GM23338 (cell line): ENCODE results near the gene EID2B. TPM values are rescaled to one million over a fixed set of nuclear protein-coding genes. Genes with fewer than 3 reads are reported as not detected.

ENCODE experiments used
- ATAC-seq: fragments of 200-7000 bp; cut with Tn5 transposase; 3 replicates; pipeline ENCODE4 v1.9.1; 2020
- DNase-seq: peaks from one replicate; pipeline ENCODE4 v3.0.0-alpha.2; 2015; ENCODE audit warnings: low spot score
- H2AFZ ChIP-seq: fragments of 200-600 bp; sonication (generic); 2 replicates; pipeline ENCODE4 v1.8.0; 2016; ENCODE audit warnings: antibody characterized with exemption, mild to moderate bottlenecking, moderate library complexity
- H3F3A ChIP-seq: fragments of 200-600 bp; sonication (generic); replicated peaks from 2 replicates; pipeline ENCODE4 v1.8.0; 2017; ENCODE audit warnings: antibody characterized with exemption, mixed run types, low read depth
- H3K27ac ChIP-seq: fragments of 200-600 bp; sonication (generic); 2 replicates; pipeline ENCODE4 v1.6.1; 2016; ENCODE audit warnings: low read depth
- H3K27me3 ChIP-seq: fragments of 200-600 bp; sonication (generic); 2 replicates; pipeline ENCODE4 v1.8.0; 2016; ENCODE audit warnings: mild to moderate bottlenecking, mixed run types, moderate library complexity; ENCODE audit not compliant: insufficient read depth
- H3K36me3 ChIP-seq: fragments of 200-600 bp; sonication (generic); 2 replicates; pipeline ENCODE4 v1.8.0; 2016; ENCODE audit warnings: mild to moderate bottlenecking; ENCODE audit not compliant: insufficient read depth
- H3K4me1 ChIP-seq: fragments of 200-600 bp; sonication (generic); 2 replicates; pipeline ENCODE4 v1.8.0; 2016; ENCODE audit warnings: mild to moderate bottlenecking, moderate library complexity; ENCODE audit not compliant: insufficient read depth
- H3K4me2 ChIP-seq: fragments of 200-600 bp; sonication (generic); 2 replicates; pipeline ENCODE4 v1.7.1; 2017; ENCODE audit warnings: mixed run types
- H3K4me3 ChIP-seq: fragments of 200-600 bp; sonication (generic); 2 replicates; pipeline ENCODE4 v1.6.1; 2016; ENCODE audit warnings: mixed run types
- H3K79me2 ChIP-seq: fragments of 200-600 bp; sonication (generic); replicated peaks from 2 replicates; pipeline ENCODE4 v1.8.0; 2017; ENCODE audit warnings: mild to moderate bottlenecking; ENCODE audit not compliant: insufficient read depth
- H3K9me2 ChIP-seq: fragments of 200-600 bp; sonication (generic); 2 replicates; pipeline ENCODE4 v1.8.0; 2017; ENCODE audit not compliant: insufficient read depth
- H4K20me1 ChIP-seq: fragments of 200-600 bp; sonication (generic); replicated peaks from 2 replicates; pipeline ENCODE4 v1.8.0; 2017; ENCODE audit warnings: mild to moderate bottlenecking; ENCODE audit not compliant: insufficient read depth
- H3K27ac Mint-ChIP-seq: 2 replicates; pipeline ENCODE4 v1.8.0; 2020; ENCODE audit warnings: inconsistent platforms, mild to moderate bottlenecking, moderate library complexity, mixed read lengths
- H3K27me3 Mint-ChIP-seq: 3 replicates; pipeline ENCODE4 v1.8.0; 2022; ENCODE audit warnings: low read depth, mild to moderate bottlenecking, moderate library complexity, mixed read lengths, inconsistent platforms; ENCODE audit not compliant: insufficient read depth, poor library complexity
- H3K36me3 Mint-ChIP-seq: 3 replicates; pipeline ENCODE4 v1.8.0; 2021; ENCODE audit warnings: low read depth, mild to moderate bottlenecking, inconsistent platforms, moderate library complexity, mixed read lengths
- H3K4me1 Mint-ChIP-seq: 3 replicates; pipeline ENCODE4 v1.8.0; 2020; ENCODE audit warnings: mild to moderate bottlenecking, inconsistent platforms, mixed read lengths
- H3K4me3 Mint-ChIP-seq: 3 replicates; pipeline ENCODE4 v1.8.0; 2021; ENCODE audit warnings: moderate library complexity, mild to moderate bottlenecking, inconsistent platforms, mixed read lengths
- H3K9me3 Mint-ChIP-seq: 3 replicates; pipeline ENCODE4 v1.8.0; 2020; ENCODE audit warnings: moderate library complexity, mild to moderate bottlenecking, inconsistent platforms, mixed read lengths
- CREB1 ChIP-seq: fragments of 250-450 bp; sonication (Bioruptor Pico); IDR thresholded peaks from 2 replicates; pipeline ENCODE4 v1.5.0; 2020; ENCODE audit warnings: low read depth, mild to moderate bottlenecking, moderate library complexity
- EZH2 ChIP-seq: fragments of 200-600 bp; sonication (generic); IDR thresholded peaks from one replicate; pipeline ENCODE4 v1.8.0; 2017; ENCODE audit warnings: antibody characterized with exemption, mild to moderate bottlenecking, low read depth; ENCODE audit not compliant: unreplicated experiment
- EZH2phosphoT487 ChIP-seq: fragments of 200-600 bp; sonication (generic); IDR thresholded peaks from one replicate; pipeline ENCODE4 v1.8.1; 2018; ENCODE audit warnings: antibody characterized with exemption; ENCODE audit not compliant: unreplicated experiment
- JUNB ChIP-seq: IDR thresholded peaks from one replicate; pipeline ENCODE4 v1.6.1; 2016; ENCODE audit warnings: antibody characterized with exemption; ENCODE audit not compliant: unreplicated experiment
- POLR2AphosphoS5 ChIP-seq: IDR thresholded peaks from 2 replicates; pipeline ENCODE4 v1.6.1; 2016; ENCODE audit warnings: antibody characterized with exemption, low read depth
- STAT1 ChIP-seq: IDR thresholded peaks from one replicate; pipeline ENCODE4 v1.6.1; 2016; ENCODE audit warnings: antibody characterized with exemption; ENCODE audit not compliant: unreplicated experiment
- ZNF331 ChIP-seq: fragments of 250-450 bp; sonication (Bioruptor Pico); IDR thresholded peaks from 2 replicates; pipeline ENCODE4 v1.5.0; 2020; ENCODE audit warnings: low read depth, mild to moderate bottlenecking, moderate library complexity
- polyA plus RNA-seq: library from polyadenylated mRNA; unstranded; fragments of >200 nt; fragmentation: Nextera tagmentation; extraction: Ambion mirVana; gene quantifications from 2 replicates; pipeline ENCODE4 v1.2.1, GENCODE V29; 2016
- total RNA-seq: library from RNA; depleted of rRNA; stranded (reverse); fragments of >200 nt; shearing (Covaris generic); gene quantifications from 2 replicates; pipeline ENCODE4 v1.2.3, GENCODE V29; 2014
- TF ChIP-seq, protein P1 (sequence below), 2 experiments: fragments of 200-600 bp in 1 of 2; sonication (generic) in 1 of 2; conservative IDR thresholded peaks; 2 replicates each; pipeline versions ENCODE4 v1.5.1 to v1.6.1; 2016 to 2017; ENCODE audit warnings: antibody characterized with exemption in 2 of 2, low read depth in 2 of 2, mild to moderate bottlenecking in 2 of 2, moderate library complexity in 1 of 2
- TF ChIP-seq, protein P2 (sequence below): IDR thresholded peaks from 2 replicates; pipeline ENCODE4 v1.6.1; 2016; ENCODE audit warnings: antibody characterized with exemption
- TF ChIP-seq, protein P3 (sequence below): fragments of 250-450 bp; sonication (Bioruptor Pico); IDR thresholded peaks from 2 replicates; pipeline ENCODE4 v1.5.0; 2020; ENCODE audit warnings: mild to moderate bottlenecking, moderate library complexity

The EID2B gene
- total and polyA plus RNA-seq, 2 experiments from 2014 or later, result 2.5 to 4.6 TPM

DNA sequence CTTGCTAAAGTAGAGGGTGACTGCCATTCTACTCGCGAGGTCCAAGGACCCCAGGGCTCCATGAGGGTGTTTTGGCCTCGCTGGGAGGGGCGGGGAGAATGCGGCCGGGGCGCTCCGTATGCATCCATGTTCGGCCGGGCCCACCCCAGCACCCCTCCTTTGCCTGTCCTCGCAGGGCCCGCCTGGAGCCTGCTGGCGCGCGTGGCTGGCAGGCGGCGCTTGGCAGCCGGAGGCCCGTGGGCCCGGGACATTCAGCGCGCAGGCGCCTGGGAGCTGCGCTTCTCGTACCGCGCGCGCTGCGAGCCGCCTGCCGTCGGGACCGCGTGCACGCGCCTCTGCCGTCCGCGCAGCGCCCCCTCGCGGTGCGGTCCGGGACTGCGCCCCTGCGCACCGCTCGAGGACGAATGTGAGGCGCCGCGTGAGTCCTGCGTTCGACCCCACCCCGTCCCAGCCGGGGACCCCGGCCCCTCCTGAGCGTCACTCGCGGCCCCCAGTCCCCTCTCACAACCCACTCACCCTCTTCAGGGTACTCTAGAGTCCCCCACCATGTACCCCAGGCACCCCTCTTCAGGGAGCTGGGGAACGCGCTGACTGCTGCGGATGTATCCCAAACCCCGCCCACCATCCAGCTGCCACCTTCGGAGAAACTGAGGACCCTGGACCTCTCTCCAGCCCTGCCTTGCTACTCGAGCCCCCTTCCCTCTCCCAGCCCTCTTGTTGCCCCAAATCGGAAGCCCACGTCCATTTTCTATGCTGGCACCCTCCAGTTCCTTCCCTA lies 29.8 kb downstream of the EID2B start:
- Histone ChIP-seq H3K9me2 (0 out of 2 replicates have a peak, but pooled peaks cover 7% of the 10 kb centered on the region), H3K27ac (no peak overlapping the region), H2AFZ (peak overlapping the region; percentile 81; the same call in 1 of the 2 replicates), H3F3A (peaks cover 18% of the 10 kb centered on the region), H4K20me1 (no peaks in the 10 kb centered on the region), H3K79me2 (no peaks in the 10 kb centered on the region), H3K27me3 (peaks cover 96% of the 10 kb centered on the region), H3K4me2 (0 out of 2 replicates have a peak overlapping the region, but pooled peaks have one; percentile 38), H3K4me3 (0 out of 2 replicates have a peak overlapping the region, but pooled peaks have one; percentile 36), H3K36me3 (no peaks in the 10 kb centered on the region), H3K4me1 (peaks cover 3% of the 10 kb centered on the region; the same call in 1 of the 2 replicates)
- TF ChIP-seq CREB1 (CRISPR knock-in tag), result peak; percentile 56
- no peak for TF ChIP-seq EZH2
- TF ChIP-seq, protein P1, sequence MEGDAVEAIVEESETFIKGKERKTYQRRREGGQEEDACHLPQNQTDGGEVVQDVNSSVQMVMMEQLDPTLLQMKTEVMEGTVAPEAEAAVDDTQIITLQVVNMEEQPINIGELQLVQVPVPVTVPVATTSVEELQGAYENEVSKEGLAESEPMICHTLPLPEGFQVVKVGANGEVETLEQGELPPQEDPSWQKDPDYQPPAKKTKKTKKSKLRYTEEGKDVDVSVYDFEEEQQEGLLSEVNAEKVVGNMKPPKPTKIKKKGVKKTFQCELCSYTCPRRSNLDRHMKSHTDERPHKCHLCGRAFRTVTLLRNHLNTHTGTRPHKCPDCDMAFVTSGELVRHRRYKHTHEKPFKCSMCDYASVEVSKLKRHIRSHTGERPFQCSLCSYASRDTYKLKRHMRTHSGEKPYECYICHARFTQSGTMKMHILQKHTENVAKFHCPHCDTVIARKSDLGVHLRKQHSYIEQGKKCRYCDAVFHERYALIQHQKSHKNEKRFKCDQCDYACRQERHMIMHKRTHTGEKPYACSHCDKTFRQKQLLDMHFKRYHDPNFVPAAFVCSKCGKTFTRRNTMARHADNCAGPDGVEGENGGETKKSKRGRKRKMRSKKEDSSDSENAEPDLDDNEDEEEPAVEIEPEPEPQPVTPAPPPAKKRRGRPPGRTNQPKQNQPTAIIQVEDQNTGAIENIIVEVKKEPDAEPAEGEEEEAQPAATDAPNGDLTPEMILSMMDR (conservative IDR thresholded peaks at IDR 0.05; ENCODE audit: low read depth in 2 of 2), result peak; percentile 53 to 86
- Mint-ChIP-seq H3K27me3 (peaks cover 92% of the 10 kb centered on the region), H3K27ac (no peak overlapping the region), H3K4me1 (peaks cover 14% of the 10 kb centered on the region), H3K9me3 (peaks cover 27% of the 10 kb centered on the region), H3K4me3 (no peak overlapping the region), H3K36me3 (peaks cover 18% of the 10 kb centered on the region)
- peak; percentile 14 for ATAC-seq
- DNase-seq, result peak; percentile 94

DNA sequence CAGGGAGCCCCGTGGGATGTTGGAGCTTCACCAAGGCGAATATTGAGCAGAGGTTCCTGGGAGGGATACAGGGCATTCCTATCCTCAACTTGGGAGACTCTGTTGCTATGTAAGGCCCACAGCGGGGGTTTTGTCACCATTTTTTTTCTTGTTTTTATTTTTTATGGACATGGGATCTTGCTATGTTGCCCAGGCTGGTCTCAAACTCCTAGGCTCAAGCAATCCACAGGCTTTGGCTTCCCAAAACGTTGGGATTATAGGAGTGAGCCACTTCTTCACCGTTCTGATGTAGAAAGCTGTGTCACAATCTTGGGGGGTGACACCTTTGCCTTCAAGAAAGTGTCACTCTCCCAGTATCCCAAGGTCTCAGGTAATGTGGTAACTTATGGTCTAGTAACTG lies 31.3 kb downstream of the EID2B start:
- H3K4me3 ChIP-seq, result no peak overlapping the region
- no peaks in the 10 kb centered on the region for H3K36me3 ChIP-seq
- H3K9me3 Mint-ChIP-seq, result peaks cover 23% of the 10 kb centered on the region
- H3K4me1 Mint-ChIP-seq, result peaks cover 15% of the 10 kb centered on the region
- H3F3A ChIP-seq, result peaks cover 10% of the 10 kb centered on the region
- no peak overlapping the region for H3K4me2 ChIP-seq
- peaks cover 94% of the 10 kb centered on the region for H3K27me3 ChIP-seq
- H3K27ac ChIP-seq, result no peak overlapping the region
- no peak overlapping the region for H3K27ac Mint-ChIP-seq
- ATAC-seq (no peak), DNase-seq (no peak)
- H3K36me3 Mint-ChIP-seq, result peaks cover 17% of the 10 kb centered on the region
- H2AFZ ChIP-seq, result no peak overlapping the region
- peaks cover 85% of the 10 kb centered on the region for H3K27me3 Mint-ChIP-seq
- H3K79me2 ChIP-seq, result no peaks in the 10 kb centered on the region
- 0 out of 2 replicates have a peak, but pooled peaks cover 7% of the 10 kb centered on the region for H3K9me2 ChIP-seq
- peaks cover 11% of the 10 kb centered on the region; the same call in 1 of the 2 replicates for H3K4me1 ChIP-seq
- H4K20me1 ChIP-seq, result no peaks in the 10 kb centered on the region
- H3K4me3 Mint-ChIP-seq, result no peak overlapping the region
- no peak for TF ChIP-seq ZNF331 (CRISPR knock-in tag)
- TF ChIP-seq POLR2AphosphoS5, result no peak
- no peak for TF ChIP-seq JUNB
- TF ChIP-seq, protein P2, sequence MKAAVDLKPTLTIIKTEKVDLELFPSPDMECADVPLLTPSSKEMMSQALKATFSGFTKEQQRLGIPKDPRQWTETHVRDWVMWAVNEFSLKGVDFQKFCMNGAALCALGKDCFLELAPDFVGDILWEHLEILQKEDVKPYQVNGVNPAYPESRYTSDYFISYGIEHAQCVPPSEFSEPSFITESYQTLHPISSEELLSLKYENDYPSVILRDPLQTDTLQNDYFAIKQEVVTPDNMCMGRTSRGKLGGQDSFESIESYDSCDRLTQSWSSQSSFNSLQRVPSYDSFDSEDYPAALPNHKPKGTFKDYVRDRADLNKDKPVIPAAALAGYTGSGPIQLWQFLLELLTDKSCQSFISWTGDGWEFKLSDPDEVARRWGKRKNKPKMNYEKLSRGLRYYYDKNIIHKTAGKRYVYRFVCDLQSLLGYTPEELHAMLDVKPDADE, result no peak
- no peak for TF ChIP-seq STAT1
- no peak for TF ChIP-seq EZH2phosphoT487
- TF ChIP-seq, protein P3, sequence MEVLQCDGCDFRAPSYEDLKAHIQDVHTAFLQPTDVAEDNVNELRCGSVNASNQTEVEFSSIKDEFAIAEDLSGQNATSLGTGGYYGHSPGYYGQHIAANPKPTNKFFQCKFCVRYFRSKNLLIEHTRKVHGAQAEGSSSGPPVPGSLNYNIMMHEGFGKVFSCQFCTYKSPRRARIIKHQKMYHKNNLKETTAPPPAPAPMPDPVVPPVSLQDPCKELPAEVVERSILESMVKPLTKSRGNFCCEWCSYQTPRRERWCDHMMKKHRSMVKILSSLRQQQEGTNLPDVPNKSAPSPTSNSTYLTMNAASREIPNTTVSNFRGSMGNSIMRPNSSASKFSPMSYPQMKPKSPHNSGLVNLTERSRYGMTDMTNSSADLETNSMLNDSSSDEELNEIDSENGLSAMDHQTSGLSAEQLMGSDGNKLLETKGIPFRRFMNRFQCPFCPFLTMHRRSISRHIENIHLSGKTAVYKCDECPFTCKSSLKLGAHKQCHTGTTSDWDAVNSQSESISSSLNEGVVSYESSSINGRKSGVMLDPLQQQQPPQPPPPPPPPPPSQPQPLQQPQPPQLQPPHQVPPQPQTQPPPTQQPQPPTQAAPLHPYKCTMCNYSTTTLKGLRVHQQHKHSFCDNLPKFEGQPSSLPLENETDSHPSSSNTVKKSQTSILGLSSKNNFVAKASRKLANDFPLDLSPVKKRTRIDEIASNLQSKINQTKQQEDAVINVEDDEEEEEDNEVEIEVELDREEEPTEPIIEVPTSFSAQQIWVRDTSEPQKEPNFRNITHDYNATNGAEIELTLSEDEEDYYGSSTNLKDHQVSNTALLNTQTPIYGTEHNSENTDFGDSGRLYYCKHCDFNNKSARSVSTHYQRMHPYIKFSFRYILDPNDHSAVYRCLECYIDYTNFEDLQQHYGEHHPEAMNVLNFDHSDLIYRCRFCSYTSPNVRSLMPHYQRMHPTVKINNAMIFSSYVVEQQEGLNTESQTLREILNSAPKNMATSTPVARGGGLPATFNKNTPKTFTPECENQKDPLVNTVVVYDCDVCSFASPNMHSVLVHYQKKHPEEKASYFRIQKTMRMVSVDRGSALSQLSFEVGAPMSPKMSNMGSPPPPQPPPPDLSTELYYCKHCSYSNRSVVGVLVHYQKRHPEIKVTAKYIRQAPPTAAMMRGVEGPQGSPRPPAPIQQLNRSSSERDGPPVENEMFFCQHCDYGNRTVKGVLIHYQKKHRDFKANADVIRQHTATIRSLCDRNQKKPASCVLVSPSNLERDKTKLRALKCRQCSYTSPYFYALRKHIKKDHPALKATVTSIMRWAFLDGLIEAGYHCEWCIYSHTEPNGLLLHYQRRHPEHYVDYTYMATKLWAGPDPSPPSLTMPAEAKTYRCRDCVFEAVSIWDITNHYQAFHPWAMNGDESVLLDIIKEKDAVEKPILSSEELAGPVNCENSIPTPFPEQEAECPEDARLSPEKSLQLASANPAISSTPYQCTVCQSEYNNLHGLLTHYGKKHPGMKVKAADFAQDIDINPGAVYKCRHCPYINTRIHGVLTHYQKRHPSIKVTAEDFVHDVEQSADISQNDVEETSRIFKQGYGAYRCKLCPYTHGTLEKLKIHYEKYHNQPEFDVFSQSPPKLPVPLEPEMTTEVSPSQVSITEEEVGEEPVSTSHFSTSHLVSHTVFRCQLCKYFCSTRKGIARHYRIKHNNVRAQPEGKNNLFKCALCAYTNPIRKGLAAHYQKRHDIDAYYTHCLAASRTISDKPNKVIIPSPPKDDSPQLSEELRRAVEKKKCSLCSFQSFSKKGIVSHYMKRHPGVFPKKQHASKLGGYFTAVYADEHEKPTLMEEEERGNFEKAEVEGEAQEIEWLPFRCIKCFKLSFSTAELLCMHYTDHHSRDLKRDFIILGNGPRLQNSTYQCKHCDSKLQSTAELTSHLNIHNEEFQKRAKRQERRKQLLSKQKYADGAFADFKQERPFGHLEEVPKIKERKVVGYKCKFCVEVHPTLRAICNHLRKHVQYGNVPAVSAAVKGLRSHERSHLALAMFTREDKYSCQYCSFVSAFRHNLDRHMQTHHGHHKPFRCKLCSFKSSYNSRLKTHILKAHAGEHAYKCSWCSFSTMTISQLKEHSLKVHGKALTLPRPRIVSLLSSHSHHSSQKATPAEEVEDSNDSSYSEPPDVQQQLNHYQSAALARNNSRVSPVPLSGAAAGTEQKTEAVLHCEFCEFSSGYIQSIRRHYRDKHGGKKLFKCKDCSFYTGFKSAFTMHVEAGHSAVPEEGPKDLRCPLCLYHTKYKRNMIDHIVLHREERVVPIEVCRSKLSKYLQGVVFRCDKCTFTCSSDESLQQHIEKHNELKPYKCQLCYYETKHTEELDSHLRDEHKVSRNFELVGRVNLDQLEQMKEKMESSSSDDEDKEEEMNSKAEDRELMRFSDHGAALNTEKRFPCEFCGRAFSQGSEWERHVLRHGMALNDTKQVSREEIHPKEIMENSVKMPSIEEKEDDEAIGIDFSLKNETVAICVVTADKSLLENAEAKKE (CRISPR knock-in tag), result no peak
